ENCODE data around the gene CHFR. TPM values are rescaled to one million over a fixed set of nuclear protein-coding genes. Genes with fewer than 3 reads are reported as not detected.
"Not testable (repeated sequence)": the region's sequence is repeated elsewhere in the genome, so short reads cannot be mapped to it uniquely, and the experiment has no call there.

Gene CHFR
- total RNA-seq, 1 donor from 2014 or later = 43.6 TPM

GRCh38 chr12:132848521-132848920 lies 38.9 kb downstream of the CHFR start:
- DNase-seq (no peak), ATAC-seq (no peak)
- intact Hi-C loops (cut with DNase I) = no loop called here
- H3K27me3 ChIP-seq (ENCODE audit: low read depth) = no peaks in the 10 kb centered on the region
- H3K36me3 ChIP-seq = peaks cover 96% of the 10 kb centered on the region
- no peak overlapping the region for H3K4me3 ChIP-seq
- H3K9me3 ChIP-seq = no peaks in the 10 kb centered on the region
- TF ChIP-seq CTCF (IDR thresholded peaks at IDR 0.05) = no peak
- H3K4me1 ChIP-seq = no peaks in the 10 kb centered on the region
- H3K27ac ChIP-seq = no peak overlapping the region

- H3K4me1 ChIP-seq = no peaks in the 10 kb centered on the region
- H3K27me3 ChIP-seq (ENCODE audit: low read depth) = no peaks in the 10 kb centered on the region
- intact Hi-C loops (cut with DNase I) = no loop called here
- TF ChIP-seq CTCF (IDR thresholded peaks at IDR 0.05) = no peak
- H3K9me3 ChIP-seq = no peaks in the 10 kb centered on the region
- DNase-seq (no peak), ATAC-seq (no peak)
- no peak overlapping the region for H3K4me3 ChIP-seq
- peaks cover 96% of the 10 kb centered on the region for H3K36me3 ChIP-seq
- H3K27ac ChIP-seq = no peak overlapping the region
Measured at GRCh38 chr12:132847363-132848356, 39.7 kb downstream of the CHFR start.

GRCh38 chr12:132844681-132845080 lies 42.7 kb downstream of the CHFR start:
- H3K4me3 ChIP-seq; H3K9me3 ChIP-seq; H3K27me3 ChIP-seq (ENCODE audit: low read depth); DNase-seq; intact Hi-C loops (cut with DNase I); ATAC-seq; H3K27ac ChIP-seq; H3K4me1 ChIP-seq: not testable (repeated sequence)
- peaks cover 95% of the 10 kb centered on the region for H3K36me3 ChIP-seq

GRCh38 chr12:132842449-132843045 lies 44.9 kb downstream of the CHFR start:
- TF ChIP-seq CTCF (IDR thresholded peaks at IDR 0.05) = no peak
- Histone ChIP-seq H3K27me3 (ENCODE audit: low read depth) (no peaks in the 10 kb centered on the region), H3K4me1 (no peaks in the 10 kb centered on the region), H3K36me3 (peaks cover 82% of the 10 kb centered on the region), H3K27ac (no peak overlapping the region), H3K4me3 (no peak overlapping the region), H3K9me3 (no peaks in the 10 kb centered on the region)
- no peak for ATAC-seq
- intact Hi-C loops (cut with DNase I) = no loop called here
- DNase-seq = no peak

GRCh38 chr12:132841151-132841550 lies 46.3 kb downstream of the CHFR start:
- DNase-seq (no peak), ATAC-seq (no peak)
- Histone ChIP-seq H3K9me3 (no peaks in the 10 kb centered on the region), H3K36me3 (peaks cover 71% of the 10 kb centered on the region), H3K27ac (no peak overlapping the region), H3K27me3 (ENCODE audit: low read depth) (no peaks in the 10 kb centered on the region), H3K4me3 (no peak overlapping the region), H3K4me1 (no peaks in the 10 kb centered on the region)
- TF ChIP-seq CTCF (IDR thresholded peaks at IDR 0.05) = no peak
- intact Hi-C loops (cut with DNase I) = no loop called here

GRCh38 chr12:132840536-132840935 lies 46.9 kb downstream of the CHFR start:
- Histone ChIP-seq H3K27ac (no peak overlapping the region), H3K27me3 (ENCODE audit: low read depth) (no peaks in the 10 kb centered on the region), H3K9me3 (no peaks in the 10 kb centered on the region), H3K36me3 (peaks cover 66% of the 10 kb centered on the region), H3K4me1 (no peaks in the 10 kb centered on the region), H3K4me3 (no peak overlapping the region)
- peak in 1 of 2 donors; percentile 14 for ATAC-seq
- no peak for DNase-seq
- intact Hi-C loops (cut with DNase I) = no loop called here
- TF ChIP-seq CTCF (IDR thresholded peaks at IDR 0.05) = no peak

Measured in lower lobe of right lung (tissue), 2 donors.